Measurements from ENCODE around the gene H19. TPM values are rescaled to one million over a fixed set of nuclear protein-coding genes. Genes with fewer than 3 reads are reported as not detected.

Gene H19
- total RNA-seq, 1 donor from 2014 or later, result 46.9 TPM

- H3K9me3 Mint-ChIP-seq (ENCODE audit: unreplicated experiment), result no peaks in the 10 kb centered on the region
- no peak overlapping the region for H3K27ac Mint-ChIP-seq (ENCODE audit: unreplicated experiment)
- H3K4me3 Mint-ChIP-seq (ENCODE audit: unreplicated experiment), result no peak overlapping the region
- no peaks in the 10 kb centered on the region for H3K36me3 Mint-ChIP-seq (ENCODE audit: unreplicated experiment)
- DNase-seq, result no peak
- TF ChIP-seq CTCF (IDR thresholded peaks at IDR 0.05; ENCODE audit: partially characterized antibody, unreplicated experiment), result no peak
- no peaks in the 10 kb centered on the region for H3K4me1 Mint-ChIP-seq (ENCODE audit: low read depth, unreplicated experiment)
- no peaks in the 10 kb centered on the region for H3K27me3 Mint-ChIP-seq (ENCODE audit: unreplicated experiment)
Measured at GRCh38 chr11:1968454-1969002, 29.1 kb downstream of the H19 start.

DNA sequence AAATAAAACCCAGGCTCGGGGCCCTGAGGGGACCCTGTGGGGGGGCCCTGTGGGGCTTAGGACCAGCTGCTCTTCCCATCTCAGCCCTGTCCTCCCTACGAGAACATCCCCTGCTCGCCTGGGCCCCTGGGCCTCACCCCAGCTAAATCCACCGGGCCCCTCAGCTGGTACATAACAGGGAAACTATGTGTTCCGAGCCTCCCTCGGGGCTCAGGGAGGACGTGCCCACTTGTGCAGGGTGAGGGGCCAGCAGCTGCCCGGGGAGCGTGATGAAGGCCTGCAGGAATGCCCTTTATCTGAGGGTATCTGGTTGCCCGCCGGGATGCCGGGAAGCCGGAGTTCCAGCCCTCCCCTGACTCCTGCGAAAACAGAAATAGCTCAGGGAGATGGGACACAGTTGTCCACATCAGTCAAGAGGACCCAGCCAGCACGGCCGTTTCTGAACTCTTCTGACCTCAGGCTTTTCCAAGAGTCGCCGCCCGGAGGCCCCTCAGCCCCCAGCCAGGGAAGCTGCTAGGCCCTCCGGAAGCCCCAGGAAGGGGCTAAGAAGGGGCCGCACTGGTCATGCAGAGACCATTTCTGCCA is 29.9 kb downstream of the H19 start:
- no peaks in the 10 kb centered on the region for H3K9me3 Mint-ChIP-seq (ENCODE audit: unreplicated experiment)
- H3K36me3 Mint-ChIP-seq (ENCODE audit: unreplicated experiment), result no peaks in the 10 kb centered on the region
- DNase-seq, result no peak
- TF ChIP-seq CTCF (IDR thresholded peaks at IDR 0.05; ENCODE audit: partially characterized antibody, unreplicated experiment), result no peak
- H3K4me3 Mint-ChIP-seq (ENCODE audit: unreplicated experiment), result no peak overlapping the region
- H3K4me1 Mint-ChIP-seq (ENCODE audit: low read depth, unreplicated experiment), result no peaks in the 10 kb centered on the region
- no peaks in the 10 kb centered on the region for H3K27me3 Mint-ChIP-seq (ENCODE audit: unreplicated experiment)
- H3K27ac Mint-ChIP-seq (ENCODE audit: unreplicated experiment), result no peak overlapping the region

DNA sequence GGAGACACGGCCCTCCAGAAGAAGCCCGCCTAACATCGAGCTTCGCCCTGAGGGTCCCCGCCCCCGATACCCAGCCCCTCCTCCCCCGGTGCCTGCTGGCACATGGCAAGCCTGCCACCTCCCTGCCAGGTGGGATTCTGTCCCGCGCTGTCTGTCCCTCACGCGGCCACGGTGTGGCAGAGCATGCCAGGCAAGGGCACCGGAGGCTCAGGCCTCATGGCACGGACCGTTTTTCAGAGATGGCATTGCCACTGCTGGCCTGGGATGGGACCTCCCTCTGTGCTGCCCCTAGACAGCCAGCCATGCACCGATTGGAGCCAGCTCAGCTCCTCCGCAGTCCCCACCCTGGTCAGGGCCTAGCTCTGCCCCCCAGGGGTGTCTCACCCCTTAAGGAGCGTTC is 31.1 kb downstream of the H19 start:
- TF ChIP-seq CTCF (IDR thresholded peaks at IDR 0.05; ENCODE audit: partially characterized antibody, unreplicated experiment), result no peak
- H3K9me3 Mint-ChIP-seq (ENCODE audit: unreplicated experiment), result no peaks in the 10 kb centered on the region
- no peaks in the 10 kb centered on the region for H3K27me3 Mint-ChIP-seq (ENCODE audit: unreplicated experiment)
- no peak for DNase-seq
- H3K4me3 Mint-ChIP-seq (ENCODE audit: unreplicated experiment), result no peak overlapping the region
- H3K4me1 Mint-ChIP-seq (ENCODE audit: low read depth, unreplicated experiment), result no peaks in the 10 kb centered on the region
- no peak overlapping the region for H3K27ac Mint-ChIP-seq (ENCODE audit: unreplicated experiment)
- H3K36me3 Mint-ChIP-seq (ENCODE audit: unreplicated experiment), result no peaks in the 10 kb centered on the region

DNA sequence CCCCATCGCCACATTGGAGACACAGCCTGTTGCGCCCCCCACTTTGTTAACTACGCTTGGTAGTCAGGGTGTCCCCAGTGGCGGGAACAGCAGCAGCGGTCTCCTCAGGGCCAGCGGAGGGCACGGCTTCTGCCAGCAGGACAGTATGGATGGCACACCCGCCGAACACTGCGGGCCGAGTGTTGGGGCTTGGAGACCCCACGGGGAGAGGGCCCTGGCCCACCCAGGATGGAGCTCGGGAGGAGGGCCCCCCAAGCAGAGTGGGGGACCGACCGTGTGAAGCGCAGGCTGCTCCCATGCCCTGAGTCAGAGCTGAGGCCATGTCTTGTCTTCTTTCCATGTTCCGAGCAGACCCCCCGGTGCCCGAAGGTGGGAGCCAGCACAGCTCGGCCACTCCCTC is 32.7 kb downstream of the H19 start:
- Mint-ChIP-seq H3K4me3 (ENCODE audit: unreplicated experiment) (no peak overlapping the region), H3K4me1 (ENCODE audit: low read depth, unreplicated experiment) (no peaks in the 10 kb centered on the region), H3K36me3 (ENCODE audit: unreplicated experiment) (no peaks in the 10 kb centered on the region), H3K9me3 (ENCODE audit: unreplicated experiment) (no peaks in the 10 kb centered on the region), H3K27me3 (ENCODE audit: unreplicated experiment) (no peaks in the 10 kb centered on the region), H3K27ac (ENCODE audit: unreplicated experiment) (no peak overlapping the region)
- DNase-seq, result no peak
- no peak for TF ChIP-seq CTCF (IDR thresholded peaks at IDR 0.05; ENCODE audit: partially characterized antibody, unreplicated experiment)

DNA sequence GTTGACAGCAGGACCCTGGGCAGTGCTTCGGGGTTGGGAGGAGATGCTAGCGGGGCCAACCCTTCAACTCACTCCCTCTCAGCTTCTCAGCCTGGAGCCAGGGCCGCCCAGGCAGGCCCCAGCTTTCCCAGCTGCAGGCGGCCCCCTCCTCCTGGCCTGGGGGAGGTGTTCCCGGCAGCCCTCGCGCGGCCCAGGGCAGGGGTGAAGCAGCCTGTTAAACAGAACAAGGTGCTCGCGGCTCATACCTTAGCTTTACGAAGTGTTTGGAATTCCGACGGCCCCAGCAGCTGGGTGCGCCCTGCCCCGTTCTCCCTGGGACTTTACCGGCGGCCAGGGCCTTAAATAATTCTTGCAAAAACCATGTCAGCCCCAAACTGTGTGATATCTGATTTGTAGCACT is 33.3 kb downstream of the H19 start:
- Mint-ChIP-seq H3K36me3 (ENCODE audit: unreplicated experiment) (no peaks in the 10 kb centered on the region), H3K4me3 (ENCODE audit: unreplicated experiment) (no peak overlapping the region), H3K27ac (ENCODE audit: unreplicated experiment) (no peak overlapping the region), H3K9me3 (ENCODE audit: unreplicated experiment) (no peaks in the 10 kb centered on the region), H3K27me3 (ENCODE audit: unreplicated experiment) (no peaks in the 10 kb centered on the region), H3K4me1 (ENCODE audit: low read depth, unreplicated experiment) (no peaks in the 10 kb centered on the region)
- DNase-seq, result no peak
- TF ChIP-seq CTCF (IDR thresholded peaks at IDR 0.05; ENCODE audit: partially characterized antibody, unreplicated experiment), result no peak
